Measurements from ENCODE around the gene CTXND2. TPM values are rescaled to one million over a fixed set of nuclear protein-coding genes. Genes with fewer than 3 reads are reported as not detected.

CTXND2 gene
- total and polyA plus RNA-seq, 2 of the 4 experiments (the other 2 are of a cell fraction): not detected

GRCh38 chr1:150917387-150917786, 30.5 kb downstream of the CTXND2 start:
- H3K56ac ChIP-seq (ENCODE audit: extremely low read depth, insufficient read depth, low read length): no peak overlapping the region
- WGBS, 2 experiments (ENCODE audit: extremely low coverage in 2 of 2, insufficient read length in 1 of 2): no CpG with 5 or more reads among the region's 7 CpGs

More at GRCh38 chr1:150917387-150917786, 30.5 kb downstream of the CTXND2 start:
- no peak overlapping the region for H3K27ac ChIP-seq (ENCODE audit: insufficient read depth, low read length)
- no peak overlapping the region for H3K18ac ChIP-seq (ENCODE audit: low read depth, low read length)
- 0 out of 2 replicates have a peak, but pooled peaks cover 7% of the 10 kb centered on the region for H3K9me1 ChIP-seq (ENCODE audit: insufficient read depth, low read length)
- H3K4me2 ChIP-seq (ENCODE audit: low read depth, low read length): no peak overlapping the region
- no peak for TF ChIP-seq CHD1 (IDR thresholded peaks at IDR 0.05; ENCODE audit: low read depth, low read length)
- no peak for TF ChIP-seq RFX5 (IDR thresholded peaks at IDR 0.05; ENCODE audit: low read depth, low read length)
- TF ChIP-seq NFE2L2 (IDR thresholded peaks at IDR 0.05; ENCODE audit: low read depth, low read length): no peak
- TF ChIP-seq BHLHE40 (IDR thresholded peaks at IDR 0.05; ENCODE audit: low read depth, low read length): no peak
- TF ChIP-seq CEBPB (IDR thresholded peaks at IDR 0.05; ENCODE audit: low read depth, low read length): no peak
- no peak for TF ChIP-seq RCOR1 (IDR thresholded peaks at IDR 0.05; ENCODE audit: insufficient replicate concordance, low read length)
- TF ChIP-seq SMC3 (IDR thresholded peaks at IDR 0.05; ENCODE audit: low read depth, low read length): no peak
- no peak for TF ChIP-seq MAZ (IDR thresholded peaks at IDR 0.05; ENCODE audit: borderline replicate concordance, low read depth, low read length)
- no peak for TF ChIP-seq MXI1 (IDR thresholded peaks at IDR 0.05; ENCODE audit: borderline replicate concordance, low read depth, low read length)
- no peak for TF ChIP-seq RAD21 (IDR thresholded peaks at IDR 0.05; ENCODE audit: low read length)
- no peak for TF ChIP-seq MAFK (IDR thresholded peaks at IDR 0.05; ENCODE audit: low read depth, low read length)
- TF ChIP-seq, protein P1, sequence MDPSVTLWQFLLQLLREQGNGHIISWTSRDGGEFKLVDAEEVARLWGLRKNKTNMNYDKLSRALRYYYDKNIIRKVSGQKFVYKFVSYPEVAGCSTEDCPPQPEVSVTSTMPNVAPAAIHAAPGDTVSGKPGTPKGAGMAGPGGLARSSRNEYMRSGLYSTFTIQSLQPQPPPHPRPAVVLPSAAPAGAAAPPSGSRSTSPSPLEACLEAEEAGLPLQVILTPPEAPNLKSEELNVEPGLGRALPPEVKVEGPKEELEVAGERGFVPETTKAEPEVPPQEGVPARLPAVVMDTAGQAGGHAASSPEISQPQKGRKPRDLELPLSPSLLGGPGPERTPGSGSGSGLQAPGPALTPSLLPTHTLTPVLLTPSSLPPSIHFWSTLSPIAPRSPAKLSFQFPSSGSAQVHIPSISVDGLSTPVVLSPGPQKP (IDR thresholded peaks at IDR 0.05; ENCODE audit: borderline replicate concordance, low read depth, low read length): no peak
- TF ChIP-seq, protein P2, sequence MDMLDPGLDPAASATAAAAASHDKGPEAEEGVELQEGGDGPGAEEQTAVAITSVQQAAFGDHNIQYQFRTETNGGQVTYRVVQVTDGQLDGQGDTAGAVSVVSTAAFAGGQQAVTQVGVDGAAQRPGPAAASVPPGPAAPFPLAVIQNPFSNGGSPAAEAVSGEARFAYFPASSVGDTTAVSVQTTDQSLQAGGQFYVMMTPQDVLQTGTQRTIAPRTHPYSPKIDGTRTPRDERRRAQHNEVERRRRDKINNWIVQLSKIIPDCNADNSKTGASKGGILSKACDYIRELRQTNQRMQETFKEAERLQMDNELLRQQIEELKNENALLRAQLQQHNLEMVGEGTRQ (IDR thresholded peaks at IDR 0.05; ENCODE audit: low read depth, low read length): no peak
- no peak for TF ChIP-seq FOS (IDR thresholded peaks at IDR 0.05; ENCODE audit: low read depth, low read length)
- no peak for TF ChIP-seq POLR2A (IDR thresholded peaks at IDR 0.05; ENCODE audit: low read depth, low read length)
- no peak for TF ChIP-seq CTCF (conservative IDR thresholded peaks at IDR 0.05; ENCODE audit: low read depth, low read length)
- no peak overlapping the region for H4K8ac ChIP-seq (ENCODE audit: low read depth in 2 of 2, low read length in 2 of 2)
- ChIA-PET CTCF (no interaction called here), POLR2A (ENCODE audit: unreplicated experiment) (no interaction called here)
- H2BK20ac ChIP-seq (ENCODE audit: low read depth, low read length): no peak overlapping the region
- H3K79me1 ChIP-seq (ENCODE audit: low read depth in 1 of 2, low read length in 2 of 2): no peaks in the 10 kb centered on the region
- dilution Hi-C loops (cut with HindIII; ENCODE audit: low sequenced_read_pairs, unreplicated experiment): no loop called here
- no peak overlapping the region for H4K91ac ChIP-seq (ENCODE audit: insufficient read depth, low read depth, low read length)
- no peak for ATAC-seq (ENCODE audit: low read depth)
- BruUV-seq (replicated peaks): no TSS peak
- no peak overlapping the region for H2AK9ac ChIP-seq (replicated peaks; ENCODE audit: low read depth, low read length, poor library complexity)
- in situ Hi-C loops (cut with MboI; ENCODE audit: low sequenced_read_pairs): no loop called here
- H4K5ac ChIP-seq (ENCODE audit: low read depth, low read length): no peak overlapping the region
- no peak overlapping the region for H3K9ac ChIP-seq (ENCODE audit: low read depth, low read length)
- no peaks in the 10 kb centered on the region for H3K36me3 ChIP-seq (ENCODE audit: control insufficient read depth, insufficient read depth, low read length)
- no peak overlapping the region for H3K4me3 ChIP-seq (ENCODE audit: insufficient read depth, low read depth, low read length)
- H2BK5ac ChIP-seq (ENCODE audit: low read depth, low read length, poor library complexity, severe bottlenecking): no peak overlapping the region
- no peak overlapping the region for H3K4ac ChIP-seq (ENCODE audit: low read depth, low read length)
- H2BK15ac ChIP-seq (ENCODE audit: low read depth, low read length): no peak overlapping the region
- H2AK5ac ChIP-seq (ENCODE audit: low read depth, low read length): no peak overlapping the region
- H2BK120ac ChIP-seq (ENCODE audit: low read depth, low read length): no peak overlapping the region
- DNase-seq: no peak
- no peaks in the 10 kb centered on the region for H4K20me1 ChIP-seq (ENCODE audit: insufficient read depth, low read length)
- no peak overlapping the region for H2AFZ ChIP-seq (replicated peaks; ENCODE audit: low read length, poor library complexity)
- no peaks in the 10 kb centered on the region for H3K27me3 ChIP-seq (ENCODE audit: control insufficient read depth, insufficient read depth, low read length)
- H3K9me3 ChIP-seq (ENCODE audit: control insufficient read depth, insufficient read depth, low read length): no peaks in the 10 kb centered on the region
- H3K23ac ChIP-seq (ENCODE audit: low read depth, low read length): no peak overlapping the region
- H3K14ac ChIP-seq (replicated peaks; ENCODE audit: low read depth, low read length): no peak overlapping the region
- intact Hi-C loops (cut with micrococcal nuclease): no loop called here
- no peaks in the 10 kb centered on the region for H3K4me1 ChIP-seq (ENCODE audit: control insufficient read depth, insufficient read depth, low read length)
